ENCODE results near the gene TCHP.
"Not testable (repeated sequence)": the region's sequence is repeated elsewhere in the genome, so short reads cannot be mapped to it uniquely, and the experiment has no call there.

TCHP gene

DNA sequence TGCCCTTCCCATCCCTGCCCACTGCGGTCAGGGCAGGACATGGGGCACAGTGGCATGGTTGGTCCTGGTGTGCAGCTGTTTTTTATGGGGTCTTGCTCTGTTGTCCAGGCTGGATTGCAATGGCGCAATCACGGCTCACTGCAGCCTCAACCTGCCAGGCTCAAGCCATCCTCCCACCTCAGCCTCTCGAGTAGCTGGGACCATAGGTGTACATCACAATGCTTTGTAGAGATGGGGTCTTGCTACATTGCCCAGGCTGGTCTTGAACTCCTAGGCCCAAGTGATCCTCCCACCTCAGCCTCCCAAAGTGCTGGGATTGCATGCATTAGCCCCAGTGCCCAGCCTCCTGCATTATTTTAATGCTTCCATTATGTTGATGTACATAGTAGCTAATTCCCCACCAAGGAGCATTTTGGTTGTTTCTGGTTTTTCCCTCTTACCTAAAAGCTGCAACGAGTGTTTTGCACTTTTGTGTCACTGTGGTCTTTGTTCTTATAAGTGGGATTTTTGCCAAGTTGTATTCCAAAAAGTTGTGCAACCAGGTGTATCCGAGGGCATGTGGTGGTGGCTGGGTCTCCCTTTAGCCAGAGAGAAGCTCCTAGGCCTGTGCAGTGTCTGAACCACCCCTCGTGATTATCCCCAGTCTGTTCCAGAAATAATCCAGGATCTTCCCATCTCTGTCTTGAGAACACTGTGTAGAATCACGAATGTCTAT is 10.3 kb downstream of the TCHP start:
- no peak for DNase-seq (ENCODE audit: low spot score)

DNA sequence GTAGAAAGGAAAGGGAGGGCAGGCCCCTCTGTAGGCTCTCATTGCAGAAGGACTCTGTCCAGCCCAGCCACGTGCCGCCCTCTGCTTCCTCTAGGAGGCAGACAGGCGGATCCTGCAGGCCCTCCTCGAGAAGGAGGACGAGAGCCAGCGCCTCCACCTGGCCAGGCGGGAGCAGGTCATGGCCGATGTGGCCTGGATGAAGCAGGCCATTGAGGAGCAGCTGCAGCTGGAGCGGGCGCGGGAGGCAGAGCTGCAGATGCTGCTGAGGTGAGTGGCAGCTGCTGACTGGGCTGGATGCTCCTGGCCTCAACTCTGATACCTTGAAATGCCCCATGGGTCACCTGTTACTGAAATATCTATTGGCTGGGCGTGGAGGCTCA is 10.9 kb downstream of the TCHP start:
- peak; percentile 86 for DNase-seq (ENCODE audit: low spot score)

GRCh38 chr12:109912855-109913321 is 12.8 kb downstream of the TCHP start:
- no peak for DNase-seq (ENCODE audit: low spot score)

DNA sequence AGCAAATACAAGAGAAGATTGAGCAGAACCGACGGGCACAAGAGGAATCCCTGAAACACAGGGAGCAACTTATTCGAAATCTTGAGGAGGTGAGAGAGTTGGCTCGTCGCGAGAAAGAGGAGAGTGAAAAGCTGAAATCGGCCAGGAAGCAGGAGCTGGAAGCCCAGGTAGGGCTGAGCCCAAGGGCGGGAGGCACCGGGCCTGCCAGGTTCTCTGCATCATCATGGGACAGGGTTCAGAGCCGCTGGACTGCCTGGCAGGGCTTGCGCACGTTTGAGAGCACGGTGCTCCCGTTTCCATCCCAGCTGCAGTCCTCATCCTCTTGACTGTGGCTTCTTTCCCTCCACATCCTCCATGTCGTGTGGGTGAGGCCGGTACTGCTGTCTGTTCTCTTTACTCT is 14.4 kb downstream of the TCHP start:
- no peak for DNase-seq (ENCODE audit: low spot score)

GRCh38 chr12:109915171-109916040 is 15.3 kb downstream of the TCHP start:
- no peak for DNase-seq (ENCODE audit: low spot score)

DNA sequence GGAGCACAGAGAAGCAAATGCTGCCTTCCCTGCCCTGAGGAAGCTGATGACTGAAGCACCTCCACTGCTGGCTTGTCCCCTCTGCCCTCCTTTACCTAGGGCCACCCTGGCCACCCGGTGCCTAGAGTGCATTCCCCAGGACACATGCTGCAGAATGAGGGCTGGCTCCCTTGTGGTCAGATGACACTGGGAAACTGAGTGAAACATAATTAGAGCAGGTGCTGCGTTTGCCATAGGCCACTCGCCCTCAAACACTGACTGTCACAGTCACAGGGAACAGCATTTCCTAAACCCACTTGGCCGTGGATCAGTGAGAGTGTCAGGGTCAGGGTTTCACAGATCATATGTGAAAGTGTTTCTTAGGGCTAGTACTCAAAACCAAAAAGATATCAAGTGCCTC is 16.0 kb downstream of the TCHP start:
- no peak for DNase-seq (ENCODE audit: low spot score)

- no peak for DNase-seq (ENCODE audit: low spot score)
Observed at GRCh38 chr12:109919456-109919855, 19.4 kb downstream of the TCHP start.

DNA sequence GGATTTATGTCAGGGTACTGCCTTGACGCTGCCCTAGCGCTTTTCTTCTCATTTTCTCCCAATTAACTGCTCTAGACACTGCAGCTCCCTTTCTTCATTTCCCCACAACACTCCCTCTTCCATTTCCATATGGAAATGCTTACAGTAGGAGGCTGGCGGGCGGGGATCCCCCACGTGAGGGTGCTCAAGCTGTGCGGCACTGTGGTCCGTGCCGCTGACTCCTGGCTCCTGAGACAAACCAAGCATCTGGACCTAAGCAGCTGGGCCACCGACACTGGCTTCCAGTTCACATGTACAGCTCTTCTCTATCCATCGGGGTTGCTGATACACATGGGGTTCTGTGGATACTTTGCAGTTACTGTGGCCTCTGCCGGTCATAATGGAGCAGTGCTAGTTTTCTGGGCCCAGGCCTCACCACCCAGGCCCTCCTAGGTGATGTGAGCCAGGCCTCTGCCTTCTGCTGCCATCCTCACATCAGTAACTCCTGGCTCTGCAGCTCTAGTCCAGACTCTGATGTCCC is 20.2 kb downstream of the TCHP start:
- DNase-seq (ENCODE audit: low spot score): no peak

- DNase-seq (ENCODE audit: low spot score): no peak
Observed at GRCh38 chr12:109921982-109922381, 21.9 kb downstream of the TCHP start.

- DNase-seq (ENCODE audit: low spot score): no peak
Observed at GRCh38 chr12:109923038-109923437, 23.0 kb downstream of the TCHP start.

DNA sequence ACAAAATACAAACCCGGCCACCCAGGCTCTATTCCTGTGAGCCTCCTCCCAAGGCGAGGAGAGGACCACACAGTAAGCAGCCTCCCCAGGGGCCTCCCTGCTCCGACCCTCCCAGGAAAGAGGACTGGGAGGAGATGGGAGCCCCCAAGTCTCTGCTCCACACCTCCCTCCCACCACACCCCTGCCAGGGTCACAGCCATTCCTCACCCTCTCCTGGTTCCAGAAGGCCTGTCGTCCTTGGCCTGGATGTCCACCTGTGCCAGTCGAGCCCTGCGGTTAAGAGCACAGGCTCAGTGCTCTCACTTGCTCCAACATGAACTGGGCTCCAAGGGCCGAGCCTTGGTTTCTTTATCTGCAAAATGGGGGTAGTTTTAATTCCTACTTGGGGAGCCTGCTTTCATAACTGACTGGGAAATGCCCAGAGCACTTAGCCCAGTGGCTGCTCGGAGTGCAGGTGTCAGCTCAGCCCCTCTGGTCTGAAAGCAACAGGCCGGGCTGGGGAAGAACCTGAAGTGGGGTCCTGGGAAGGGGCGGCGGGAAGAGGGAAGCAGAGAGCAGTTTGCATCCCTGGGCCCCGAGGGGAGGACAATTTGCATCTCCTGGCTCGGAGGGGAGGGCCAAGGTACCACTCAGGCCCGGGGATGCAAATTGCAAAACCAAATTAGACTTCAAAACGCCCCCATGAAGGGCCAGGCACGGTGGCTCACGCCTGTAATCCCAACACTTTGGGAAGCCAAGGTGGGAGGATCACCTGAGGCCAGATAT is 23.6 kb downstream of the TCHP start:
- no peak for DNase-seq (ENCODE audit: low spot score)

DNA sequence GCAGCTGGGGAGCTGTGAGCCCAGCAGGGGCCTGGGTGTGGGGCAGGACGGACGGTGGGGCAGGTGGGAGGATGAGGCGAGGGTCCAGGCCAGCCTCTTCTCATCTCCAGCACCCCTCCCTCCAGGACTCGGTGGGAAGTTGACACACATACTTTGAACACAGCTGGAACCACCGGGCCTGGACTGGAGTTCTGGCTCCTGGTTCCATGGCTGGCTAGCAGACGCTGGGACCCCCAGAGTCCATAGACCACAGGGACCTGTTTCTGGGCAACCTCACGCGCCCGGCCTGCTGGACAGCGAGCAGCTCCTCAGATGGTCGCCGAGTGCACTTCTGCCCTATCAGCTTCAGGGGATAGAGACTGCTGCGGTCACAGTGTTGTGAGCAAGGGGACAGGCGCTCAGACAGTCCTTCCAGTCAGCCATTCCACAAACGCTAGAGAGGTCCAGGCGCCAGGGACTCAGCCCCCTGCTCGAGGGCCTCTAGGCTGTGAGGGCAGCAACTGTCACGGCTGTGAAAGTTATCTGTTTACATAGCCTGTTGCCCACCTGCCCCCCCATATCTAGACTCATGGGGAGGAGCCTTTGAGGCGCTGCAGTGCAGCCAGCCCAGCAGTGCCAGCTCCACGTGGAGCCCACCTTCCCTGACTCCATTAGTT is 25.2 kb downstream of the TCHP start:
- no peak for DNase-seq (ENCODE audit: low spot score)

DNA sequence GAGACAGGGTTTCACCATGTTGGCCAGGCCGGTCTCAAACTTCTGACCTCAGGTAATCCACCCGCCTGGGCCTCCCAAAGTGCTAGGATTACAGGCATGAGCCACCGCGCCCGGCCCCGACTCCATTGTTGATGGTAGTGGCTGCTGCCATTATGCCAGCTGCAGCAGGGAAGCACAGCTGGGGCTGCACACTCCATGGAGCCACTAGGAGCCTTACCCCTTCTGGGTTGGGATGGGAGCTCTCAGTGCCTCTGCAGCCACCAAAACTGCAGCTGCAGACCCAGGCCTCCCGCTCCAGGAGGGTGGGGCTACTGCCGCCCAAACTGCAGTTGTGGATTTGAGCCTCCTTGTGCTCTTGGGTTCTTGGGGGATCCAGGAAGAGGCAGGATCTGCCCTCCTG is 25.9 kb downstream of the TCHP start:
- no peak for DNase-seq (ENCODE audit: low spot score)

DNA sequence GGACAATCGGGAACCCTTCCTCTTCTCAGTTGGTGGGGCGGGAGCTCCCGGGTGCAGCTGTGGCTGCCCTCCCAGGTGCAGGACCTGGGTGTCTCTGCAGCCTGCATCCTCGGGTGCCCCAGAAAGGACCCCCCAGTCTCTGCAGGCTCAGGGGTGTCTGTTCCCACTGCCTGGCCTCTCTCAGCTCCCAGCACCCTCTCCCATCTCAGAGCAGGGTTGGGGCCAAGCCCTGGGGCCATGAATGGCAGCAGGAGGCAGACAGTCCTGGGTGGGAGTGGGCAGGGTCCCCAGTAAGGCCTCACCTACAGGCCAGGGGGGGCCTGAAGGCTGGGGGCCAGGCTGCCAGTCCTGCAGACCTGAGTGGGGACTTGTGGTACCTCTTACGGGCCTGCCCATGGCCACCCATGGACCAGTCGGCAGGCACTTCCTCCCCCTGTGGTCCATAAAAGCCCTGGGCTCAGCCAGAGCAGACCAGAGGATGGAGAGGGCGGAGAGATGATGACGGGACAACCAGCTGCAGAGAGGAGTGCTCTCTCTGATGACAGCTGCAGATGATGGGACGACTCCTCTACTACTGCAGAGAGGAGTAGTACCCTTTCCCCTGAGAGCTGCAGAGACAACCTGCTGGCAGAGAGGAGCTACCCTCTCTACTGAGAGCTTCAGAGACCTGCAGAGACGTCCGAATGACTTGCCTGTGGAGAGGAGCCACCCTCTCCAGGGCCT is 26.6 kb downstream of the TCHP start:
- no peak for DNase-seq (ENCODE audit: low spot score)

- no peak for DNase-seq (ENCODE audit: low spot score)
Observed at GRCh38 chr12:109927622-109928021, 27.5 kb downstream of the TCHP start.

DNA sequence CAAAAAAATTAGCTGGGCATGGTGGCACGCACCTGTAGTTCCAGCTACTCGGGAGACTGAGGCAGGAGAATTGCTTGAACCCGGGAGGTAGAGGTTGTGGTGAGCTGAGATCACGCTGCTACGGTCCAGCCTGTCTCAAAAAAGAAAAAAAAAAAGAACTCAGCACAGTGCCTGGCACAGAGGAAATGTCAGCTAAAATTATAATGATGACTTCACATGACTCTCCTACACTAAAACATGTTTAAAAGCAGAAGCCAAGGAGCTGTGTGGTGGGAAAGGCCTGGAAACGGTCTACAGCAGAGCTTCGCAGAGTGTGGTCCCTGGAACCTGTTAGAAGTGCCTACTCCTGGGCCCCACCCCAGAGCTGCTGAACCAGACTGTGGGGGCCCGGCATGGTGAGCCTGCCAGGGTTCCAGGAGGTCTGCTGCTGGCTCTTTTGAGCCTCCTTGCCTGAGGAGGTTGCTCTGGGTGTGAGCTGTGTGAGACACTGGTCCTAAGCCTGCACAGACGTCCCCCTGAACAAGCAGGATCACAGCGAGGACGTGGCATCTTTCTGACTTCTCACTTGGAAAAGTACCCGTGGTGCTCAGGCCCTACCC is 28.1 kb downstream of the TCHP start:
- DNase-seq (ENCODE audit: low spot score): no peak

- DNase-seq (ENCODE audit: low spot score): not testable (repeated sequence)
Observed at GRCh38 chr12:109929326-109929725, 29.3 kb downstream of the TCHP start.

DNA sequence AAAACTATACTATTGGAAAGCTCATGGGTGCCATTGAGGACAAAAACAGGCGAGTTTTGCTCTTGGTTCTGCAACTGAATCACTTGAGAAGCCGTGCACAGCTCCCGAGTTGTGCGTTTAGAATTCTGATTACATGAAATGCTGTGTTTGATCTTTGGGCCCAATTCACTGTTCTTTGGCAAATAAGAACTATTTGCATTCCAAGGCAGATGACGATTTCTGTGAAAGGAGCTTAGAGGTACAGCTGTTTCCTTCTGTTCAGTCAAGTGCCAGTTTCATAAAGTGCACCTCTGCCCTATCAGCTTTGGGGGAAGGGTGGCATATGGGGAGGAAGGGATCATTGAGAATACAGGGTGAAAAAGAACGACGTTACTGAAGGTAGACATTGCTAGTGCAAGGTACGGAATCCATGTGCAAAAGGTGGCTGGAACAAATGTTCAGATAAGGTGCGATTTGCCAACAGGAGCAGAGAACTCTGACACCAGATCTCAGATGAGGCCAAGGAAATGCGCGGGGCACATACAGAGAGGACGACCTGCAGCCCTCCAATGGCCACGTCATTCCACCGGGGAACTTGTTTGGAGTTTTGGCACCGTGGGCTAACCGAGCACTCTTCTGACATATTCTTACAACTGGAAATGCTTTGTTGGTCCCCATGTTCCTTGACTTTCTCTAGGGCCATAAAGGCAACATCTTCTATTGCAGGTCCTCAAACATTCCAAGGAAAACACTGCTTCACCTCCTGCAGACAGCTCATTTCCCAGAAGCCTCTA is 30.1 kb downstream of the TCHP start:
- no peak for DNase-seq (ENCODE audit: low spot score)

GRCh38 chr12:109931143-109931542 is 31.1 kb downstream of the TCHP start:
- DNase-seq (ENCODE audit: low spot score): no peak
